Thyroid gland (tissue), 4 donors: ENCODE data around the gene TGFBR3.

Experiments used
- CTCF ChIP-seq, 6 experiments: fragments of 200-600 bp in 3 of 6; fragments of 450-650 bp in 3 of 6; sonication (generic) in 3 of 6; IDR thresholded peaks; one replicate each; pipeline ENCODE4 v1.5.1; 2016 to 2019; ENCODE audit warnings: antibody characterized with exemption in 6 of 6, mild to moderate bottlenecking in 2 of 6, inconsistent platforms in 1 of 6, moderate library complexity in 1 of 6
- POLR2A ChIP-seq, 2 donors: fragments of 450-650 bp; IDR thresholded peaks; one replicate each; pipeline ENCODE4 v1.6.1; 2017; ENCODE audit warnings: antibody characterized with exemption in 2 of 2, mild to moderate bottlenecking in 2 of 2, moderate library complexity in 1 of 2

- TF ChIP-seq CTCF (IDR thresholded peaks at IDR 0.05) (no peak), POLR2A (IDR thresholded peaks at IDR 0.05) (no peak)
Measured at GRCh38 chr1:91863498-91863897, 22.5 kb downstream of the TGFBR3 start.
